ENCODE data around the gene EXOC3L1.

- TF ChIP-seq CTCF (IDR thresholded peaks at IDR 0.05 in 4 of 5, conservative IDR thresholded peaks at IDR 0.05 in 1 of 5) (no peak), POLR2A (IDR thresholded peaks at IDR 0.05) (no peak)
These were observed 33.6 kb downstream of the EXOC3L1 start for GRCh38 chr16:67156143-67156844.

Measured in gastrocnemius medialis (tissue), 4 donors.